ENCODE data around the gene IQSEC2. TPM values are rescaled to one million over a fixed set of nuclear protein-coding genes. Genes with fewer than 3 reads are reported as not detected.

Gene IQSEC2
- total and polyA plus RNA-seq, 2 of the 8 experiments (the other 6 are each of a cell fraction or from before 2014, with no cell fraction given) = 6.1 to 54.9 TPM

DNA sequence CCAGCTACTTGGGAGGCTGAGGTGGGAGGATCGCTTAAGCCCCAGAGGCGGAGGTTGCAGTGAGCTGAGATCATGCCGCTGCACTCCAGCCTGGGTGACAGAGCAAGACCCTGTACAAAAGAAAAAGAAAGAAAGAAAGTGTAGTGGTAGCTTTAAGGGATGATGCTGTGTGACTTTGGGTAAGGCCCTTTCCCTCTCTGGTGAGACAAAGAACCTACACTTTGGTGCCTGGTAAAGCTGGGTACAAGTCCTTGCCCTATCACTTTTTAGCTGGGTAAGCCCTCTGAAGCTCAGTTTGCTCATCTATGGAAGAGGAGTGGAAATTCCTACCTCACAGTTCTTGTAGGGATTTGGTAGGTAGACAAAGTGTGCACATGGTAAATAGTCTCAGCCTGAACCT, 1.7 kb upstream of the IQSEC2 start:
- H3K18ac ChIP-seq (ENCODE audit: extremely low read depth, low read length) = no peak overlapping the region
- H2BK15ac ChIP-seq (ENCODE audit: low read length) = no peak overlapping the region
- H3K9ac ChIP-seq (replicated peaks in 1 of 4; ENCODE audit: extremely low read depth in 1 of 4, low read depth in 3 of 4, low read length in 3 of 4) = no peak overlapping the region
- H2BK120ac ChIP-seq (replicated peaks; ENCODE audit: low read depth, low read length) = no peak overlapping the region
- no peak overlapping the region for H3K4me2 ChIP-seq (ENCODE audit: insufficient read depth in 1 of 2, low read depth in 2 of 2, low read length in 2 of 2)
- no peaks in the 10 kb centered on the region for H4K20me1 ChIP-seq (replicated peaks in 1 of 2; ENCODE audit: control insufficient read depth in 1 of 2, insufficient read depth in 2 of 2, low read length in 2 of 2)
- no peaks in the 10 kb centered on the region for H3K79me2 ChIP-seq (ENCODE audit: control insufficient read depth in 1 of 2, insufficient read depth in 2 of 2, low read length in 2 of 2)
- no peak overlapping the region for H3K4ac ChIP-seq (replicated peaks; ENCODE audit: insufficient read length, low read depth, low read length)
- no peak overlapping the region for H2AK5ac ChIP-seq (ENCODE audit: low read depth, low read length)
- ChIA-PET POLR2A (ENCODE audit: partially characterized antibody) (no interaction called here), CTCF (ENCODE audit: partially characterized antibody) (interaction anchor here (0.9 to 4.9 kb wide), 12 partner anchors 8 to 214 kb away, joined by 3 to 27 read pairs (median 4); no protein-coding TSS in a partner anchor)
- H3K23ac ChIP-seq (ENCODE audit: insufficient read length) = no peak overlapping the region
- H2BK20ac ChIP-seq (ENCODE audit: low read length) = no peak overlapping the region
- no peak overlapping the region for H2AFZ ChIP-seq (ENCODE audit: low read length)
- DNase-seq (ENCODE audit: low read depth in 1 of 2, low spot score in 2 of 2) (no peak), FAIRE-seq (no peak)
- H4K8ac ChIP-seq (ENCODE audit: extremely low read depth, insufficient read depth, low read length) = no peak overlapping the region
- TF ChIP-seq SP1 (IDR thresholded peaks at IDR 0.05; ENCODE audit: low read depth, low read length) (no peak), CBX5 (IDR thresholded peaks at IDR 0.05; ENCODE audit: low read depth, low read length) (no peak), RXRA (IDR thresholded peaks at IDR 0.05; ENCODE audit: insufficient read depth, low read depth, low read length) (no peak), CHD1 (IDR thresholded peaks at IDR 0.05; ENCODE audit: low read depth, low read length) (no peak), JUN (IDR thresholded peaks at IDR 0.05; ENCODE audit: low read depth, low read length) (no peak), JUND (IDR thresholded peaks at IDR 0.05; ENCODE audit: low read length) (no peak), POLR2A (IDR thresholded peaks at IDR 0.05; ENCODE audit: control extremely low read depth in 1 of 2, low read depth in 2 of 2, low read length in 2 of 2) (no peak), TCF12 (IDR thresholded peaks at IDR 0.05; ENCODE audit: low read depth, low read length) (no peak), KDM4A (IDR thresholded peaks at IDR 0.05; ENCODE audit: low read depth, low read length, severe bottlenecking) (no peak), SIX5 (IDR thresholded peaks at IDR 0.05; ENCODE audit: low read depth, low read length) (no peak)
- TF ChIP-seq, protein P1, sequence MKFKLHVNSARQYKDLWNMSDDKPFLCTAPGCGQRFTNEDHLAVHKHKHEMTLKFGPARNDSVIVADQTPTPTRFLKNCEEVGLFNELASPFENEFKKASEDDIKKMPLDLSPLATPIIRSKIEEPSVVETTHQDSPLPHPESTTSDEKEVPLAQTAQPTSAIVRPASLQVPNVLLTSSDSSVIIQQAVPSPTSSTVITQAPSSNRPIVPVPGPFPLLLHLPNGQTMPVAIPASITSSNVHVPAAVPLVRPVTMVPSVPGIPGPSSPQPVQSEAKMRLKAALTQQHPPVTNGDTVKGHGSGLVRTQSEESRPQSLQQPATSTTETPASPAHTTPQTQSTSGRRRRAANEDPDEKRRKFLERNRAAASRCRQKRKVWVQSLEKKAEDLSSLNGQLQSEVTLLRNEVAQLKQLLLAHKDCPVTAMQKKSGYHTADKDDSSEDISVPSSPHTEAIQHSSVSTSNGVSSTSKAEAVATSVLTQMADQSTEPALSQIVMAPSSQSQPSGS (IDR thresholded peaks at IDR 0.05; ENCODE audit: low read length) = no peak
- no peaks in the 10 kb centered on the region for H3K36me3 ChIP-seq (ENCODE audit: control insufficient read depth in 2 of 4, insufficient read depth in 4 of 4, low read length in 3 of 4)
- H3K79me1 ChIP-seq (ENCODE audit: low read depth, low read length) = no peaks in the 10 kb centered on the region
- H3K23me2 ChIP-seq (ENCODE audit: low read depth, low read length) = peaks cover 2% of the 10 kb centered on the region; the same call in 1 of the 2 replicates
- no peak overlapping the region for H3K4me3 ChIP-seq (ENCODE audit: extremely low read depth in 1 of 4, insufficient read depth in 2 of 4, low read depth in 3 of 4, low read length in 4 of 4)
- no peak overlapping the region for H3K56ac ChIP-seq (replicated peaks; ENCODE audit: insufficient read length, low read depth, low read length)
- WGBS, 2 experiments (ENCODE audit: extremely low coverage in 1 of 2, insufficient coverage in 1 of 2, insufficient read length in 1 of 2, insufficient replicate concordance in 2 of 2, low coverage in 1 of 2, low lambda C conversion rate in 2 of 2, missing lambda C conversion rate in 1 of 2) = no CpG with 5 or more reads among the region's 3 CpGs
- H3K27me3 ChIP-seq (replicated peaks in 1 of 4; ENCODE audit: control insufficient read depth in 3 of 4, extremely low read depth in 1 of 4, insufficient read depth in 3 of 4, low read length in 3 of 4) = no peaks in the 10 kb centered on the region
- H4K91ac ChIP-seq (replicated peaks; ENCODE audit: insufficient read length, low read length) = no peak overlapping the region
- no peak overlapping the region for H4K5ac ChIP-seq (ENCODE audit: insufficient read length, low read depth, low read length)
- H2BK5ac ChIP-seq (ENCODE audit: low read depth, low read length) = no peak overlapping the region
- no peak overlapping the region for H3K14ac ChIP-seq (ENCODE audit: insufficient read length)
- no peak overlapping the region for H3K27ac ChIP-seq (ENCODE audit: low read depth, low read length)
- no peaks in the 10 kb centered on the region for H3K9me3 ChIP-seq (ENCODE audit: insufficient read depth in 2 of 2, low read depth in 1 of 2, low read length in 1 of 2)
- H3K4me1 ChIP-seq (replicated peaks in 1 of 4; ENCODE audit: control insufficient read depth in 3 of 4, insufficient read depth in 4 of 4, low read length in 3 of 4) = peaks cover 0 to 13% (median 4%) of the 10 kb centered on the region in 4 experiments; a peak in 6 of 7 replicates
- H2BK12ac ChIP-seq (ENCODE audit: low read depth, low read length) = no peak overlapping the region

Measured in H1 (cell line).